Activated T-helper 17 cell treated with anti-CD3 and anti-CD28 coated beads, Interleukin-2, amount 50 U/mL, for 72 hours (primary cell): ENCODE results near the gene KCTD11. TPM values are rescaled to one million over a fixed set of nuclear protein-coding genes. Genes with fewer than 3 reads are reported as not detected.

Experiments
- total RNA-seq, 2 donors: library from RNA; stranded (reverse); gene quantifications; one replicate each; pipeline ENCODE4 v1.2.3, GENCODE V29; 2022

The KCTD11 gene
- total RNA-seq, 2 donors from 2014 or later = 14.0 to 96.8 TPM

Other genes starting within 250 kb of the KCTD11 start
- not detected for gene ASGR2, start 237.3 kb upstream of the KCTD11 start, total RNA-seq
- gene ASGR1, start 172.8 kb upstream of the KCTD11 start, total RNA-seq = 1 to 10 TPM in 1 of 2 donors, under 1 TPM in 1; 0.67 to 4.5 TPM
- gene DLG4, start 132.3 kb upstream of the KCTD11 start, total RNA-seq = 10 to 100 TPM in 1 of 2 donors, 1 to 10 TPM in 1; 5.9 to 19.4 TPM
- 100 to 1,000 TPM; 495 to 517 TPM for gene ACADVL, start 132.2 kb upstream of the KCTD11 start, total RNA-seq
- 10 to 100 TPM; 49.1 to 77.5 TPM for gene DVL2, start 117.6 kb upstream of the KCTD11 start, total RNA-seq
- gene PHF23, start 112.7 kb upstream of the KCTD11 start, total RNA-seq = 10 to 100 TPM; 43.5 to 52.3 TPM
- 100 to 1,000 TPM; 190 to 239 TPM for gene GABARAP, start 109.7 kb upstream of the KCTD11 start, total RNA-seq
- gene CTDNEP1, start 100.4 kb upstream of the KCTD11 start, total RNA-seq = 100 to 1,000 TPM; 152 to 209 TPM
- 10 to 100 TPM; 43.7 to 72.0 TPM for gene ELP5, start 99.9 kb upstream of the KCTD11 start, total RNA-seq
- 1 to 10 TPM in 1 of 2 donors, under 1 TPM in 1; 0.52 to 1.0 TPM for gene CLDN7, start 89.7 kb upstream of the KCTD11 start, total RNA-seq
- gene SLC2A4, start 70.4 kb upstream of the KCTD11 start, total RNA-seq = not detected
- under 1 TPM; 0.15 to 0.26 TPM for gene YBX2, start 57.5 kb upstream of the KCTD11 start, total RNA-seq
- gene EIF5A, start 44.5 kb upstream of the KCTD11 start, total RNA-seq = 100 to 1,000 TPM; 429 to 978 TPM
- 10 to 100 TPM; 38.3 to 65.6 TPM for gene GPS2, start 36.8 kb upstream of the KCTD11 start, total RNA-seq
- 10 to 100 TPM; 22.9 to 33.0 TPM for gene NEURL4, start 22.8 kb upstream of the KCTD11 start, total RNA-seq
- gene ACAP1, start 15.6 kb upstream of the KCTD11 start, total RNA-seq = 100 to 1,000 TPM; 527 to 774 TPM
- gene TMEM95, start 3.0 kb downstream of the KCTD11 start, total RNA-seq = 1 to 10 TPM in 1 of 2 donors, under 1 TPM in 1; 0.22 to 1.1 TPM
- 1 to 10 TPM; 2.9 to 4.8 TPM for gene TNK1, start 28.9 kb downstream of the KCTD11 start, total RNA-seq
- 10 to 100 TPM; 62.8 to 94.4 TPM for gene PLSCR3, start 42.4 kb downstream of the KCTD11 start, total RNA-seq
- 10 to 100 TPM; 64.1 to 69.7 TPM for gene TMEM256, start 51.9 kb downstream of the KCTD11 start, total RNA-seq
- 10 to 100 TPM in 1 of 2 donors, 1 to 10 TPM in 1; 4.5 to 21.7 TPM for gene NLGN2, start 55.7 kb downstream of the KCTD11 start, total RNA-seq
- not detected for gene SPEM1, start 68.2 kb downstream of the KCTD11 start, total RNA-seq
- gene SPEM2, start 73.5 kb downstream of the KCTD11 start, total RNA-seq = not detected
- not detected for gene SPEM3, start 76.7 kb downstream of the KCTD11 start, total RNA-seq
- gene TMEM102, start 83.3 kb downstream of the KCTD11 start, total RNA-seq = 10 to 100 TPM; 17.7 to 18.0 TPM
- gene FGF11, start 87.3 kb downstream of the KCTD11 start, total RNA-seq = 10 to 100 TPM in 1 of 2 donors, 1 to 10 TPM in 1; 4.4 to 16.9 TPM
- gene CHRNB1, start 92.9 kb downstream of the KCTD11 start, total RNA-seq = 10 to 100 TPM; 10.9 to 13.0 TPM
- 10 to 100 TPM; 18.9 to 27.5 TPM for gene ZBTB4, start 127.5 kb downstream of the KCTD11 start, total RNA-seq
- not detected for gene SLC35G6, start 129.3 kb downstream of the KCTD11 start, total RNA-seq
- 100 to 1,000 TPM; 256 to 308 TPM for gene POLR2A, start 132.2 kb downstream of the KCTD11 start, total RNA-seq
- 10 to 100 TPM; 27.4 to 44.2 TPM for gene TNFSF12, start 196.9 kb downstream of the KCTD11 start, total RNA-seq
- gene TNFSF13, start 206.6 kb downstream of the KCTD11 start, total RNA-seq = 1 to 10 TPM; 1.5 to 1.9 TPM
- gene SENP3, start 209.8 kb downstream of the KCTD11 start, total RNA-seq = 10 to 100 TPM; 28.9 to 59.3 TPM
- 10 to 100 TPM; 17.5 to 51.8 TPM for gene CD68, start 227.5 kb downstream of the KCTD11 start, total RNA-seq
- gene MPDU1, start 231.7 kb downstream of the KCTD11 start, total RNA-seq = 10 to 100 TPM; 58.3 to 96.4 TPM
- under 1 TPM in 1 of 2 donors, not detected in 1; 0.90 TPM for gene SOX15, start 237.9 kb downstream of the KCTD11 start, total RNA-seq